WTC11 (cell line): ENCODE data around the gene NDUFC2.

Experiments used
- ATF6 ChIP-seq: sonication (generic); formaldehyde crosslinking; IDR thresholded peaks from 2 replicates; pipeline ENCODE4 v1.8.1; 2023; ENCODE audit warnings: mild to moderate bottlenecking, missing genetic modification reagents
- CREB1 ChIP-seq: sonication (generic); formaldehyde crosslinking; IDR thresholded peaks from 2 replicates; pipeline ENCODE4 v1.8.0; 2023; ENCODE audit warnings: mild to moderate bottlenecking, missing genetic modification reagents
- CREM ChIP-seq: sonication (generic); formaldehyde crosslinking; IDR thresholded peaks from 2 replicates; pipeline ENCODE4 v1.8.1; 2022; ENCODE audit warnings: mild to moderate bottlenecking, missing genetic modification reagents, moderate library complexity
- CTCF ChIP-seq: fragments of 200-600 bp; IDR thresholded peaks from 2 replicates; pipeline ENCODE4 v1.8.0; 2022; ENCODE audit warnings: antibody characterized with exemption
- E2F4 ChIP-seq: sonication (generic); formaldehyde crosslinking; IDR thresholded peaks from 2 replicates; pipeline ENCODE4 v1.8.1; 2022; ENCODE audit warnings: low read depth, mild to moderate bottlenecking, moderate library complexity, missing genetic modification reagents, borderline replicate concordance
- JAZF1 ChIP-seq: fragments of 250-450 bp; sonication (Bioruptor Pico); IDR thresholded peaks from 2 replicates; pipeline ENCODE4 v1.9.0; 2021; ENCODE audit warnings: moderate library complexity, mild to moderate bottlenecking, inconsistent platforms
- MLX ChIP-seq: sonication (generic); formaldehyde crosslinking; IDR thresholded peaks from 2 replicates; pipeline ENCODE4 v1.8.1; 2023; ENCODE audit warnings: mild to moderate bottlenecking, missing genetic modification reagents, moderate library complexity
- USF2 ChIP-seq: sonication (generic); formaldehyde crosslinking; IDR thresholded peaks from 2 replicates; pipeline ENCODE4 v1.8.1; 2023; ENCODE audit warnings: mild to moderate bottlenecking, missing genetic modification reagents, moderate library complexity
- ZBTB43 ChIP-seq: sonication (generic); formaldehyde crosslinking; IDR thresholded peaks from 2 replicates; pipeline ENCODE4 v1.8.1; 2023; ENCODE audit warnings: mild to moderate bottlenecking, missing genetic modification reagents

- no peak for TF ChIP-seq CTCF
- no peak for TF ChIP-seq USF2 (CRISPR knock-in tag)
- TF ChIP-seq ATF6 (CRISPR knock-in tag): no peak
- TF ChIP-seq MLX: no peak
- no peak for TF ChIP-seq CREM (CRISPR knock-in tag)
- TF ChIP-seq CREB1 (CRISPR knock-in tag): no peak
- no peak for TF ChIP-seq ZBTB43 (CRISPR knock-in tag)
- no peak for TF ChIP-seq JAZF1 (CRISPR knock-in tag)
- no peak for TF ChIP-seq E2F4 (CRISPR knock-in tag)
Observed at GRCh38 chr11:78072455-78072854, 7.2 kb downstream of the NDUFC2 start.
